Right renal cortex interstitium (tissue), 3 donors: ENCODE results near the gene IL1R2. TPM values are rescaled to one million over a fixed set of nuclear protein-coding genes. Genes with fewer than 3 reads are reported as not detected.

ENCODE experiments used
- DNase-seq, 3 donors: peaks; one replicate each; pipeline ENCODE4 v3.0.0-alpha.2; 2013; ENCODE audit warnings: low read depth in 3 of 3, low spot score in 2 of 3
- polyA plus RNA-seq, 3 donors: library from polyadenylated mRNA; unstranded; fragments of 120-200 nt; gene quantifications; one replicate each; pipeline ENCODE4 v1.2.1, GENCODE V29; 2013; ENCODE audit not compliant: insufficient read length in 3 of 3

The IL1R2 gene
- polyA plus RNA-seq, 3 donors = 0.26 to 0.75 (median 0.43) TPM

DNA sequence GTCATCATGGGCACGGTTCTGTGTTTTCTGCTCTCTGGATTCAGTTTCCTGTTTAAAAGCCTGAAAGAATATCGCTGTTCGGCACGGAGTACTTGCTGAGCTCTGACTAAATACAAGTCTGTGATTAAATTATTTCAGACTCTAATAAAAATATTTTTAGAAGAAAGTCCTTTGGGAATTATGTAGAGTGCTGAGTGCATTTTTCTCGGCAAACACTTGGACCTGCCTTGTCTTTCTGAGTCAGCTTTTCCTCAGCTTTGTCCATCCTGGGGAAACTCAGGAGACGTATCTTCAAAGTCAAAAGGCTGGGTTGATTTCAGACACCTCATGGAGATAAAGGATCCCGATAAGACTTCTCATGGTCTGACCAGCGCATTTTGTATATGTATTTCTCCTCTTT lies 45.9 kb downstream of the IL1R2 start:
- DNase-seq = no peak

DNA sequence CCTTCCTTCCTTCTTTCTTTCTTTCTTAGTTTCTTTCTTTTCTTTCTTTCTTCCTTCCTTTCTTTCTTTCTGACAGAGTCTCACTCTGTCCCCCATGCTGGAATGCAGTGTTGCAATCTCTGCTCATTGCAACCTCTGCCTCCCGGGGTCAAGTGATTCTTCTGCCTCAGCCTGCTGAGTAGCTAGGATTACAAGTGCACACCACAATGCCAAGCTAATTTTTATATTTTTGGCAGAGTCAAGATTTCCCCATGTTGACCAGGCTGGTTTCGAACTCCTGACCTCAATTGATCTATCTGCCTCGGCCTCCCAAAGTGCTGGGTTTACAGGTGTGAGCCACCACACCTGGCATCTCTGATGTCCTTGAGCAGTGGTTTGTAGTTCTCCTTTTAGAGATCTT lies 48.5 kb downstream of the IL1R2 start:
- no peak for DNase-seq

- no peak for DNase-seq
These were observed 49.6 kb downstream of the IL1R2 start for GRCh38 chr2:102041351-102041750.

DNA sequence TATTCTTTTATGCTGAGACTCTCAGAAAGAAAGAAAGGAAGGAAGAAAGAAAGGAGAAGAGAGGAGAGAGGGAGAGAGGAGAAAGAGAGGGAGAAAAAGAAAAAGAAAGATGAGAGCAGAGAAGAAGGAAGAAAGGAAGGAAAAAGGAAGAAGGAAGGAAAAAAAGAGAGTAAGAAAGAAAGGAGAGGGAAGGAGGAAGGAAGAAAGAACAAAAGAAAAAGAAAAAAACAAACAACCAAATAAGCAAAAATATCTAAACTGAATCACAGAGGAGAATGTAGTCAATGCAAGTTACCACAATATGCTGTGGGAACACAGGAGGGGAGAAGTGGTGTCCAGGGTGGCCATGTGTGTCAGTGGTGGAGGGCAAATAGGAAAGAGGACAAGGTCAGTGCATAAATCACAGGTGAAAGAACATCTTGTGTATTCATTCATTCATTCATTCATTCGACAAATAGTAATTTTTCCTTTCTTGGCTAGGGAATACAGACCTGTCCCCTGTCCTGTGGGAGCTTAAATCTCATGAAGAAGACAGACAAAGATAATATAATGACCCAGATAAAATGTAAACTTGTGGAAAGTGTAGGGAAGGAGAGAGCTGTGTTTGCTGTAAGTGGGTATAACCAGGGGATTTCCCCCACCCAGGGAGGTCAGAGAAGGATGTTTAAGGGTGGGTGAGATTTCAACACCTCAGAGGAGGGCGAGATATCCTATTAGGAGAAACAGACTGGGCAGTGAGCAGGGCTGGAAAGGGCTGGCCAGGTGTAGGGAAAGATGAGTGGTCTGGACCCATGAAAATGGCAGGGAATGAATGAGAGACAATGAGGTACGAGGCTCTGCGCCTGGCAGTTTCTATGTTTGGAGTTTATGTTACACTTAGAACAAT lies 50.7 kb downstream of the IL1R2 start:
- no peak for DNase-seq

DNA sequence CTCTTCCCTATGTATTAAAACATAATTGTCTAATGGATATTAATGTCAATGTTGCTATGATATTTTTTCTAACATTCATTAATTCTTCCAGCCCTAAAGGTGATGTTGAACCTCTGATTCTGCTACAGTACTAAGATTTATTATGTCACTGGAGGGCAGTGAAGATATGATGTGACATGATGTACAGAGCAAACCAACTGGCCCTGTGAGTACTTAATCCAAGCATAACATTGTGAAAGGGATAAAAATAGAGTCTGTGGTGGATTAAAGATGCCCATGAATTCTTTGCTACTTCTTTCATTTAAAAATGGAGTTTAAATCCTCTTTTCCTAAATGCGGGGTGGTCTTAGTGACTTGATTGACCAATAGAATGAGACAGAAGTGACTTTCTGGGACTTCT lies 51.8 kb downstream of the IL1R2 start:
- no peak for DNase-seq

GRCh38 chr2:102044235-102044896 lies 52.6 kb downstream of the IL1R2 start:
- DNase-seq = no peak

DNA sequence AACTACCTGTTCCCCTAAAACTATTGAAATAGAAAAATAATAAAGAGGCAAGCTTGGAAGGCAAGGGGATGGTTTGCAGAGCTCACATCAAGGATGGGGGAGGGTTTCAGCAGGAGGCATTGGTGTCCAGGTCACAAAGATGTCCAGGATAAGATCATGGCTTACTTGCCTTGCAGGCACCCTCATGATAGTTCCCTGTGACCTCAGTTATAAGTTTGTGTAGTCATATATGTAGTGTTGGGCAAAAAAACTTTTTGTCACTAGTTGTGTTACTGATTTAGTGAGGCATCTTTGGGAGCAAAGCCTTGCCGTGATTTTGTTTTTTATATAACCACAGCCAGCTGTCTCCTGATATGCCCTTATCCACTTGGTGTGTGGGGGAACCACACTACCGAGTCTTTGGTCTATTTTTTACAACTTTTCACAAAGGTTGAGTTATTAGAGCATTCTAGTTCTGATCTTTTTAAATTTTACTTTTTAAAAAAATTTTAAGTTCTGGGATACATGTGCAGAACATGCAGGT lies 53.3 kb downstream of the IL1R2 start:
- no peak for DNase-seq

GRCh38 chr2:102045697-102046096 lies 53.9 kb downstream of the IL1R2 start:
- DNase-seq = no peak

DNA sequence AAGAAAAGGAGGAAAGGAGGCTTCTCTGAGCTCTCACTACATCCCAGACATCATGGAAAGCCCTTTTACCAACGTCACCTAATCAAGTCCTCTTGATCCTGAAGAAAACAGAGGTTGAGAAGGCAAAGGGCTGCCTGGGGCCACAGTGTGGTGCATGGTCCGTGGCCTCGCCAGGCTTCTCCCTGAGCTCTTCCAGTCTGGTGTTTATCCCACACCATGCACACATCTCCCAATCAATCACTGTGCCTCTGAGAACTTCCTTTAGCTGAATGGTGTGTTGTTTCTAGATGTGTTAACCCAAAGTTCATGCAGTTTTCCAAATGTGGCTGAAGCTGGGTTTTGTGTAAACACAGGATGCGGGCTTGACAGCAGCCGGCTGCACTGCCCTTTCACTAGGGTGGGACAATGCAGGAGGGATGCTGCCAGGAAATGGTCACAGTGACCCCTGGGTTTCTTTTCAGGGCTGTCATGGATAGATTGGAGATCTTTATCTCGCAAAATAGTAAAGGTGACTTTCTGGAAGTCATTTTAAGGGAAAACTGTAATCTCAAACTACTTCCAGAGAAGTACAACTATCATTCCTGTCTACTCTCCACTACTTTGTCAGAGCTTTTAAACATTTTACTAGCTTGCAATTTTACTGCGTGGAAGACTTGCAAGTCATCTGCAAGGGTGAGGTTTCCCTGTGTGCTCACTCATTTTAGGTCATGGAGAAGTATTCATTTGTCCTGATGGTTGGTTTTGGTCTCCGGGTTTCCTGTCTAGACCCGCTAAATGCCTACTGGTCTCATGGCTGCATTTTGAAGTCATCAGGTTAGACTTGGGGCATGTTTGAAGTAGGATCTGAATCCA lies 54.6 kb downstream of the IL1R2 start:
- DNase-seq = no peak

- DNase-seq = no peak
These were observed 56.7 kb downstream of the IL1R2 start for GRCh38 chr2:102048465-102048864.

- no peak for DNase-seq
These were observed 58.1 kb downstream of the IL1R2 start for GRCh38 chr2:102049756-102050443.

DNA sequence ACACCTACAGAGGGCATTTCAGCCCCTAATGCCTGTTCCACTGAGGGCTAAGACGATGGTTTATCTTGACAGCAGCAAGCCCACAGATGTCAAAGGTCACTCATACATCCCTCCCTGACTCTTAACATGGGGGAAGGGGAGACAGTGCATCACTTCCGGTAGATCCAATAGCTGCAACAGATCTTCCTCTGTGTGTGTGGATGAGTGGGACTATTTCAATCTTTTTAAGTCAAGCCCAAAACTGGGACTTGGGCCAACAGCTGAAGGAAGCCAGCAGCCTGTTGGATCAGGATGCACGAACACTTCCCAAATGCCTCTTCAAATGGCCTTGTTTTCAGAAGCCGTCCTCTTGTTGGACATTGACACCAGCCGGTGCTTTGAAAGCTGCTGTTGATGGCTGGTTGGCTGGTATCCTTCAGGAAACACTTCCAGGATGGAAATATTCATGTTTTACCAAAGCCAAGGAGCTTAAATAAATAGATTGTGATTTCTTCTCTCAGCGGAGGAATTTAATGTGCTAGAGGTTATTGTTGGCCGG lies 59.2 kb downstream of the IL1R2 start:
- no peak for DNase-seq

GRCh38 chr2:102051692-102052277 lies 60.0 kb downstream of the IL1R2 start:
- DNase-seq = no peak

DNA sequence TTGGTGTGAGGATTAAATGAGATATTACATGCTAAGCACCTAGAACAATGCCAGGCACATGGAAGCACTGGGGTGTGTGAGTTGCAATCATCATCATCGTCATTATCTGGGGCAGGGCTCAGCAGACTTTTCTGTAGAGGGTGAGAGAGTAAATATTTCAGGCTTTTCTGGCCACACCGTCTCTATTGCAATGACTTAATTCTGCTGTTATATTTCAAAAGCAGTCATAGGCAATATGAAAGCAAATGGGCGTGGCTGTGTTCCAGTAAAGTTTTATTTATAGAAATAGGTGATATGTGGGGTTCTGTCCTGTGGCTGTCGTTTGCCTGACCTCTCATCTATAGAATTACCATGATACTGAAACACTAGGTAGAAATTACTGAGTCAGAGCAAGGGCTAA lies 60.6 kb downstream of the IL1R2 start:
- no peak for DNase-seq

GRCh38 chr2:102053096-102053495 lies 61.3 kb downstream of the IL1R2 start:
- no peak for DNase-seq

DNA sequence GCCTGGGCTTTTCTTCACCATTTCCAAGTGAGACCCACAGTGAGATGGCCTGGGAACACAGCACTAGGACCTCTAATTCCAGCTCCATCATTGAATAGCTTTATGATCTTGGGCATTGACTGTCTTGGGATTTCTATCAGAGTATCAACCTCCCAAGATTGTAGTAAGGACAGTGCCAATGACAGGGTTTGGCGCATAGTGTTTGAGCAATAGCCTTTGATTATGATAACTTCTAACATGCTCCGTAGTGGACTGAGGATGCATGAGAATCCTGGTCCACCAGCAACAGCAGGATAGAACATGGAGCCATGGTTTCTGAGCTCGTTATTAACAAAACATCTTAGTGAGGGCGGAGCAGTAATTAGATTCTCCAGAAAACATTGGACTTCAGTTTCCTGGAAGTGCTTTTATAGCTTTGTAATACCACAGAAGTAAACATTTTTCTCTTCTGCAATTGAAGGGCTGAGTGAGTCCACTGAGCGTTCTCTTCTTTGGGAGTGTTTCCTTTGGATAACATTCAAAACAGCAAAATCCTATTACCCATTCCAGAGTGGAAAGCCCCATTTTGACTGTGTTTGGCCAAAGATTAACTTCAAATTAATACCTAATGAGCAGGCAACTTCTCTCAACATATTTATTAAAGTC lies 63.7 kb downstream of the IL1R2 start:
- no peak for DNase-seq

DNA sequence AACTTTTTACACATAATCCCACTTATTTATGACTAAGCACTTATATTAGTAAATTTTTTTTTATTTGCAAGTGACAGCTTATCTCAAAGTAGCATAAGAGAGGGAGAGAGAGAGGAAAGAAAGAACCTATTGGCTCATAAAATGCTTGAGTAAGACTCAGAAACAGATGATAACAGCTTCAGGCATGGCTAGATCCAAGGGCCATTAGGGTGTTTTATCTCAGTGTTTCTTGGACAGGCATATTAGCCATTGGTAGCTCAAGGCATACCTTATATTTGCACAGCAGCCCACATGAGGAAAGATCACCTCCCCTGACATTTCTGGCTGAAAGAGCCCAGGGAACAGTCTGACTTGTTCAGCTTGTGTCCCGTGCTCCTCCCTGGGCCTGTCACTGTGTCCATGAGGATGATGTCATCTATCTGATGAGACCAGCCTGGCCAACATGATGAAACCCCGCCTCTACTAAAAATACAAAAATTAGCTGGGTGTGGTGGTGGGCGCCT lies 64.4 kb downstream of the IL1R2 start:
- no peak for DNase-seq

DNA sequence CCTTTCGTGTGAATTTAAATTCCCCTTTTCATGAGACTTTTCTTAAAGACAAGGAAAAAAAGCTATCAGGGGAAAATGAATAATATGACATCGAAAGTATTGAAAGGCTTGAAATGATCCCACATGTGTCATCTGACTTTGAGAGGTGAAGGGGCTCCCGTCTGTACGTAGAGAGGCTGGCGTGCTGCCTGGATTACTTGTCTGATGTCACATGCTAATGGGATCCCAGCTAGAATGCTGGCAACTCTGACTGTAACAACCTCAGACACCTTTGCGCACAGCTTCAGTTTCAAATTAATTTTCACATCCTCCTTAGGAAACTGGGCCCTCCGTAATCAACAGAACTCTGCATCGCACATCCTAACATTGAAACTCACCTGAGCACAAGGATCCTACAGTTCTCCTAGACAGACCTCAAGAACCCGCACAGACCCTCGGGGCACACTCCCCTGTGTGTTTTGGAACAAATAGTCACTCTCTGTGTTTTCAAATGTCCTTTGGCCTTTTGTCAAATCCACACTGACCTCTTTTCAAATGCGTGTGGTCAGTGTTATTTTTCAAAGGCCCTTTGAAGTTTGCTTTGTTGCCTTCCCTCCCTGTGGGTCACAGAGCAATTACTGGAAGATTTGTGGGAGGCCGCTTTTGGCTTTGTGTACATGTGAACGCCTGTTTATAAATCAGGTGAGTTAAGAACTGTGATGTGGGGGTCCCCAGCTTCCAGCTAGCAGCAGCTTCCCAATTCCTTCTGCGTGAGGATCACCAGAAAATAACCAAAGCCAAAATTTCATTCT lies 65.9 kb downstream of the IL1R2 start:
- no peak for DNase-seq
